ENCODE measurements around the gene MAT2B.
"Not testable (repeated sequence)": the region's sequence is repeated elsewhere in the genome, so short reads cannot be mapped to it uniquely, and the experiment has no call there.

The MAT2B gene

GRCh38 chr5:163502521-163502920 is 2.9 kb upstream of the MAT2B start:
- DNase-seq (ENCODE audit: low read depth), result no peak
- H3K4me3 ChIP-seq (ENCODE audit: low read depth, low read length), result peak overlapping the region; percentile 73

- DNase-seq (ENCODE audit: low read depth), result peak; percentile 44
- peak overlapping the region; percentile 73 for H3K4me3 ChIP-seq (ENCODE audit: low read depth, low read length)
Measured at GRCh38 chr5:163503106-163504078, 2.0 kb upstream of the MAT2B start.

- DNase-seq (ENCODE audit: low read depth), result no peak
- H3K4me3 ChIP-seq (ENCODE audit: low read depth, low read length), result peak overlapping the region; percentile 73
Measured at GRCh38 chr5:163504079-163504931, 1.1 kb upstream of the MAT2B start.

- DNase-seq (ENCODE audit: low read depth), result no peak
- H3K4me3 ChIP-seq (ENCODE audit: low read depth, low read length), result peak overlapping the region; percentile 73
Measured at GRCh38 chr5:163505049-163505367, 411 bp upstream of the MAT2B start.

- peak overlapping the region; percentile 73 for H3K4me3 ChIP-seq (ENCODE audit: low read depth, low read length)
- no peak for DNase-seq (ENCODE audit: low read depth)
Measured at GRCh38 chr5:163506095-163506457, 657 bp downstream of the MAT2B start.

- DNase-seq (ENCODE audit: low read depth), result no peak
Measured at GRCh38 chr5:163506726-163507125, 1.3 kb downstream of the MAT2B start.

GRCh38 chr5:163508753-163509152 is 3.3 kb downstream of the MAT2B start:
- H3K4me3 ChIP-seq (ENCODE audit: low read depth, low read length), result peak overlapping the region; percentile 8
- no peak for DNase-seq (ENCODE audit: low read depth)

More at GRCh38 chr5:163506726-163507125, 1.3 kb downstream of the MAT2B start:
- peak overlapping the region; percentile 73 for H3K4me3 ChIP-seq (ENCODE audit: low read depth, low read length)

GRCh38 chr5:163509291-163509951 is 4.0 kb downstream of the MAT2B start:
- DNase-seq (ENCODE audit: low read depth), result peak; percentile 50
- peak overlapping the region; percentile 8 for H3K4me3 ChIP-seq (ENCODE audit: low read depth, low read length)

GRCh38 chr5:163512526-163512925 is 7.1 kb downstream of the MAT2B start:
- DNase-seq (ENCODE audit: low read depth), result no peak
- H3K4me3 ChIP-seq (ENCODE audit: low read depth, low read length), result no peak overlapping the region

GRCh38 chr5:163525096-163525495 is 19.7 kb downstream of the MAT2B start:
- H3K4me3 ChIP-seq (ENCODE audit: low read depth, low read length), result no peak overlapping the region
- DNase-seq (ENCODE audit: low read depth), result no peak

GRCh38 chr5:163529698-163530097 is 24.3 kb downstream of the MAT2B start:
- no peak for DNase-seq (ENCODE audit: low read depth)
- no peak overlapping the region for H3K4me3 ChIP-seq (ENCODE audit: low read depth, low read length)

- no peak overlapping the region for H3K4me3 ChIP-seq (ENCODE audit: low read depth, low read length)
- no peak for DNase-seq (ENCODE audit: low read depth)
Measured at GRCh38 chr5:163531272-163531671, 25.9 kb downstream of the MAT2B start.

- no peak for DNase-seq (ENCODE audit: low read depth)
- H3K4me3 ChIP-seq (ENCODE audit: low read depth, low read length), result no peak overlapping the region
Measured at GRCh38 chr5:163532171-163533084, 27.0 kb downstream of the MAT2B start.

- H3K4me3 ChIP-seq (ENCODE audit: low read depth, low read length), result no peak overlapping the region
- no peak for DNase-seq (ENCODE audit: low read depth)
Measured at GRCh38 chr5:163533223-163533622, 27.8 kb downstream of the MAT2B start.

- DNase-seq (ENCODE audit: low read depth), result no peak
- no peak overlapping the region for H3K4me3 ChIP-seq (ENCODE audit: low read depth, low read length)
Measured at GRCh38 chr5:163534492-163535094, 29.2 kb downstream of the MAT2B start.

- H3K4me3 ChIP-seq (ENCODE audit: low read depth, low read length), result no peak overlapping the region
- no peak for DNase-seq (ENCODE audit: low read depth)
Measured at GRCh38 chr5:163535290-163535689, 29.9 kb downstream of the MAT2B start.

GRCh38 chr5:163536442-163536841 is 31.0 kb downstream of the MAT2B start:
- not testable (repeated sequence) for DNase-seq (ENCODE audit: low read depth); H3K4me3 ChIP-seq (ENCODE audit: low read depth, low read length)

GRCh38 chr5:163540696-163541095 is 35.3 kb downstream of the MAT2B start:
- no peak overlapping the region for H3K4me3 ChIP-seq (ENCODE audit: low read depth, low read length)
- DNase-seq (ENCODE audit: low read depth), result no peak

All from skeletal muscle cell (primary cell).